Measurements from ENCODE around the gene SYT2.

Gene SYT2

GRCh38 chr1:202677433-202677832 lies 32.8 kb downstream of the SYT2 start:
- DNase-seq (ENCODE audit: low spot score), result no peak

- DNase-seq (ENCODE audit: low spot score), result no peak
These were observed 36.7 kb downstream of the SYT2 start for GRCh38 chr1:202673531-202673930.

- DNase-seq (ENCODE audit: low spot score), result no peak
These were observed 38.9 kb downstream of the SYT2 start for GRCh38 chr1:202671399-202671798.

GRCh38 chr1:202665417-202665816 lies 44.8 kb downstream of the SYT2 start:
- DNase-seq (ENCODE audit: low spot score), result no peak

- no peak for DNase-seq (ENCODE audit: low spot score)
These were observed 46.2 kb downstream of the SYT2 start for GRCh38 chr1:202664083-202664482.

- DNase-seq (ENCODE audit: low spot score), result no peak
These were observed 47.1 kb downstream of the SYT2 start for GRCh38 chr1:202663131-202663530.

- DNase-seq (ENCODE audit: low spot score), result no peak
These were observed 48.2 kb downstream of the SYT2 start for GRCh38 chr1:202662081-202662480.

- DNase-seq (ENCODE audit: low spot score), result no peak
These were observed 49.0 kb downstream of the SYT2 start for GRCh38 chr1:202661136-202661845.

GRCh38 chr1:202659974-202660373 lies 50.3 kb downstream of the SYT2 start:
- no peak for DNase-seq (ENCODE audit: low spot score)

GRCh38 chr1:202659541-202659940 lies 50.7 kb downstream of the SYT2 start:
- DNase-seq (ENCODE audit: low spot score), result no peak

GRCh38 chr1:202658769-202659168 lies 51.5 kb downstream of the SYT2 start:
- DNase-seq (ENCODE audit: low spot score), result no peak

- no peak for DNase-seq (ENCODE audit: low spot score)
These were observed 51.9 kb downstream of the SYT2 start for GRCh38 chr1:202658251-202658759.

GRCh38 chr1:202656951-202657646 lies 53.2 kb downstream of the SYT2 start:
- DNase-seq (ENCODE audit: low spot score), result peak; percentile 50

GRCh38 chr1:202656057-202656456 lies 54.2 kb downstream of the SYT2 start:
- no peak for DNase-seq (ENCODE audit: low spot score)

GRCh38 chr1:202654079-202654478 lies 56.2 kb downstream of the SYT2 start:
- no peak for DNase-seq (ENCODE audit: low spot score)

GRCh38 chr1:202649553-202650392 lies 60.5 kb downstream of the SYT2 start:
- DNase-seq (ENCODE audit: low spot score), result no peak

- DNase-seq (ENCODE audit: low spot score), result no peak
These were observed 61.5 kb downstream of the SYT2 start for GRCh38 chr1:202648605-202649226.

GRCh38 chr1:202645097-202645476 lies 65.2 kb downstream of the SYT2 start:
- no peak for DNase-seq (ENCODE audit: low spot score)

GRCh38 chr1:202644219-202645096 lies 65.8 kb downstream of the SYT2 start:
- DNase-seq (ENCODE audit: low spot score), result no peak

- DNase-seq (ENCODE audit: low spot score), result no peak
These were observed 66.6 kb downstream of the SYT2 start for GRCh38 chr1:202643397-202644218.
